Gastroesophageal sphincter (tissue), 4 donors: ENCODE data around the gene FHL1. TPM values are rescaled to one million over a fixed set of nuclear protein-coding genes. Genes with fewer than 3 reads are reported as not detected.

Experiments
- ATAC-seq: fragments of 150-250 bp; one replicate; pipeline ENCODE4 v1.9.1; 2016; ENCODE audit warnings: mild to moderate bottlenecking, moderate library complexity
- H3K27ac ChIP-seq, 4 donors: fragments of 200-600 bp; sonication (generic) in 3 of 4; 1 replicate in 3 of 4; 2 replicates in 1 of 4; pipeline ENCODE4 v1.5.1; 2016 to 2019
- H3K27me3 ChIP-seq: fragments of 200-600 bp; sonication (generic); one replicate; pipeline ENCODE4 v1.5.1; 2019
- H3K36me3 ChIP-seq, 2 donors: fragments of 200-600 bp; sonication (generic); one replicate each; pipeline ENCODE4 v1.5.1; 2019; ENCODE audit warnings: control low read depth in 1 of 2
- H3K4me1 ChIP-seq, 3 donors: fragments of 200-600 bp; sonication (generic); 1 replicate in 2 of 3; 2 replicates in 1 of 3; pipeline ENCODE4 v1.5.1; 2016 to 2019; ENCODE audit warnings: control low read depth in 2 of 3
- H3K4me3 ChIP-seq, 2 donors: fragments of 200-600 bp; sonication (generic); one replicate each; pipeline ENCODE4 v1.5.1; 2019; ENCODE audit warnings: mild to moderate bottlenecking in 1 of 2, moderate library complexity in 1 of 2
- H3K9me3 ChIP-seq, 3 donors: fragments of 200-600 bp; sonication (generic); one replicate each; pipeline ENCODE4 v1.5.1; 2017 to 2019; ENCODE audit warnings: control low read depth in 2 of 3
- EP300 ChIP-seq: sonication (generic); formaldehyde crosslinking; IDR thresholded peaks from one replicate; pipeline ENCODE4 v1.6.1; 2017; ENCODE audit warnings: antibody characterized with exemption, mild to moderate bottlenecking
- POLR2A ChIP-seq, 2 donors: fragments of 450-650 bp; IDR thresholded peaks; one replicate each; pipeline ENCODE4 v1.6.1; 2017; ENCODE audit warnings: antibody characterized with exemption in 2 of 2, mild to moderate bottlenecking in 2 of 2, moderate library complexity in 1 of 2
- POLR2AphosphoS5 ChIP-seq: sonication (generic); formaldehyde crosslinking; IDR thresholded peaks from one replicate; pipeline ENCODE4 v1.6.1; 2017; ENCODE audit warnings: antibody characterized with exemption
- WGBS, 2 donors: methylation state at CpG; one replicate each; pipeline ENCODE4 v1.1.5; 2018; ENCODE audit warnings: low coverage in 1 of 2; 5-methylcytosine and 5-hydroxymethylcytosine counted together
- total RNA-seq, 4 donors: library from RNA; depleted of rRNA; stranded (reverse); fragments of >200 nt; gene quantifications; one replicate each; pipeline ENCODE4 v1.1.0, GENCODE V29; 2016
- TF ChIP-seq, protein P1 (sequence below), 4 experiments: fragments of 200-600 bp in 2 of 4; fragments of 450-650 bp in 2 of 4; sonication (generic) in 1 of 4; IDR thresholded peaks; one replicate each; pipeline ENCODE4 v1.5.1; 2017 to 2019; ENCODE audit warnings: antibody characterized with exemption in 4 of 4, mild to moderate bottlenecking in 2 of 4, moderate library complexity in 2 of 4

FHL1 gene
- total RNA-seq, 4 donors from 2014 or later, result 2,495 to 4,363 (median 3,004) TPM

DNA sequence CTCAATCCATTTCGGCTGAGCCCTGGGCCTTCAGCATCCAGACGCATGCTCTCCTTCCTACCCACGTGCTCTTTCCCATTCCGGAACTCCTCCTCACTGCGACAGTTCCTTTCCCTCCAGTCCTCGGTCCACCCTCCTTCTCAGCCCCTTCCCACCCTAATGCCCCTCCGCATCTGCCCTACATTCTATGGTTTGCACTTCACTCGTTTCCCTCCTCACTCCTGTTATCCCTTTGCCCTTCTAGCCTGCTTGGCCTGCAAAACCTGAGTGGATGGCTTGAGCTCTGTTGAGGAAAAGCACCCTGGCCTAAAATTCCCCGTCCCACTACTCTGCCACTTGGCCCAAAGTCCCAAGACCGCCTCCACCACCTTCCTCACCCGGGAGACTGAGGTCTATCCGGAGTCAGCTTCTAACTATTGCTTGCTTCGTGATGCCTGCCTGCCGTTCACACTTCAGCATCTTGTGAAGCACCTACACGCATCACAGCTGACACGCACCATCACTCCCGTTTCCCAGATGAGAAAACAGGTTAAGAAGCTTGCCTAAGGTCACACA is 65.3 kb downstream of the FHL1 start:
- Histone ChIP-seq H3K36me3 (peaks cover 0 to 32% of the 10 kb centered on the region in 2 donors), H3K4me3 (no peak overlapping the region), H3K9me3 (no peaks in the 10 kb centered on the region), H3K27ac (peak overlapping the region; percentile 92 to 96 (median 94)), H3K4me1 (peaks cover 0 to 33% (median 4%) of the 10 kb centered on the region in 3 donors), H3K27me3 (no peaks in the 10 kb centered on the region)
- 25 to 52% methylated on average over 8 of the region's 17 CpGs for WGBS, 2 donors
- ATAC-seq, result peak; percentile 1
- TF ChIP-seq EP300 (no peak), POLR2AphosphoS5 (peak; percentile 5)

DNA sequence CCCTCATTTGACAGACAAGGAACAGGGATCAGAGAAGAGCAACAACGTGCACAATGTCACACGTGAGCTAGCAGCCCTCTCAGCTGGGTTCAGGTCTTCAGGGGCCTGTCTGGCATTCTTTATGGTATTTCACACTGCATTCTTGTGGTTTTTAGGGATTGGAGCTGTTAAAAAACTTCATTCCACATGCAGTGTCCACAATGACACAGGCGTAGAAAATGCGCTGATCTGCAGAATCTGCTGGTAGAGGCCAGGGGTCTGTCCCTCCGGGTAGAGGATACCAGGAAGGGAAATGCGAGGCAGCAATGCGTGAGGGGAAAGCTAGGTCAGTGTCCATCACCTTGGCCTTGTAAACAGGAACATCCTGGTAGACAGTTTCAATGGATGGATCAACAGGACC is 67.2 kb downstream of the FHL1 start:
- H3K4me3 ChIP-seq, result no peak overlapping the region
- H3K36me3 ChIP-seq, result peaks cover 0 to 30% of the 10 kb centered on the region in 2 donors
- H3K27me3 ChIP-seq, result no peaks in the 10 kb centered on the region
- H3K4me1 ChIP-seq, result peaks cover 0 to 14% (median 0%) of the 10 kb centered on the region in 3 donors
- H3K9me3 ChIP-seq, result no peaks in the 10 kb centered on the region
- H3K27ac ChIP-seq, result peak overlapping the region in 3 of 4 donors; percentile 92 to 96 (median 93)
- TF ChIP-seq POLR2A (IDR thresholded peaks at IDR 0.05) (no peak), POLR2AphosphoS5 (peak; percentile 6), EP300 (no peak)
- TF ChIP-seq, protein P1, sequence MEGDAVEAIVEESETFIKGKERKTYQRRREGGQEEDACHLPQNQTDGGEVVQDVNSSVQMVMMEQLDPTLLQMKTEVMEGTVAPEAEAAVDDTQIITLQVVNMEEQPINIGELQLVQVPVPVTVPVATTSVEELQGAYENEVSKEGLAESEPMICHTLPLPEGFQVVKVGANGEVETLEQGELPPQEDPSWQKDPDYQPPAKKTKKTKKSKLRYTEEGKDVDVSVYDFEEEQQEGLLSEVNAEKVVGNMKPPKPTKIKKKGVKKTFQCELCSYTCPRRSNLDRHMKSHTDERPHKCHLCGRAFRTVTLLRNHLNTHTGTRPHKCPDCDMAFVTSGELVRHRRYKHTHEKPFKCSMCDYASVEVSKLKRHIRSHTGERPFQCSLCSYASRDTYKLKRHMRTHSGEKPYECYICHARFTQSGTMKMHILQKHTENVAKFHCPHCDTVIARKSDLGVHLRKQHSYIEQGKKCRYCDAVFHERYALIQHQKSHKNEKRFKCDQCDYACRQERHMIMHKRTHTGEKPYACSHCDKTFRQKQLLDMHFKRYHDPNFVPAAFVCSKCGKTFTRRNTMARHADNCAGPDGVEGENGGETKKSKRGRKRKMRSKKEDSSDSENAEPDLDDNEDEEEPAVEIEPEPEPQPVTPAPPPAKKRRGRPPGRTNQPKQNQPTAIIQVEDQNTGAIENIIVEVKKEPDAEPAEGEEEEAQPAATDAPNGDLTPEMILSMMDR (IDR thresholded peaks at IDR 0.05), result no peak
- ATAC-seq, result no peak
- WGBS, 2 donors, result 39 to 46% methylated on average over 3 to 4 of the region's 7 CpGs

DNA sequence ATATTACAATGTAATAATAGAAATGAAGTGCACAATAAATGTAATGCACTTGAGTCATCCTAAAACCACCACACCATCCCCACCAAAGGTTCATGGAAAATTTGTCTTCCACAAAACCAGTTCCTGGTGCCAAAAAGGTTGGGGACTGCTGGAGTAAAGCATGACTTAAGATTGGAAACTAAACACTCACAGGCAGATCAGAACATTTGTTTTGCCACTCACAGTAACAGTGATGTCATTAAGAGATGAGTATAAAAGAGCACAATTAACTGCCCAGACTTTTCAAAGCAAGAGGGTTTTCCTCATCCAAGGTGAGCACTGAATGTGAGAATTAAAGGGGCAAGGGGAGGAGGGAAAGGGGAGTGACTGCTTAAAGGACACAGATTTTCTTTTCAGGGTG is 68.2 kb downstream of the FHL1 start:
- no peaks in the 10 kb centered on the region for H3K27me3 ChIP-seq
- H3K4me3 ChIP-seq, result no peak overlapping the region
- no peak for TF ChIP-seq POLR2A (IDR thresholded peaks at IDR 0.05)
- TF ChIP-seq, protein P1 (IDR thresholded peaks at IDR 0.05), result no peak
- TF ChIP-seq POLR2AphosphoS5, result no peak
- TF ChIP-seq EP300, result no peak
- no peaks in the 10 kb centered on the region for H3K9me3 ChIP-seq
- no peak for ATAC-seq
- H3K4me1 ChIP-seq, result peaks cover 0 to 7% (median 0%) of the 10 kb centered on the region in 3 donors
- peak overlapping the region in 3 of 4 donors; percentile 92 to 96 (median 93) for H3K27ac ChIP-seq
- H3K36me3 ChIP-seq, result peaks cover 0 to 31% of the 10 kb centered on the region in 2 donors

DNA sequence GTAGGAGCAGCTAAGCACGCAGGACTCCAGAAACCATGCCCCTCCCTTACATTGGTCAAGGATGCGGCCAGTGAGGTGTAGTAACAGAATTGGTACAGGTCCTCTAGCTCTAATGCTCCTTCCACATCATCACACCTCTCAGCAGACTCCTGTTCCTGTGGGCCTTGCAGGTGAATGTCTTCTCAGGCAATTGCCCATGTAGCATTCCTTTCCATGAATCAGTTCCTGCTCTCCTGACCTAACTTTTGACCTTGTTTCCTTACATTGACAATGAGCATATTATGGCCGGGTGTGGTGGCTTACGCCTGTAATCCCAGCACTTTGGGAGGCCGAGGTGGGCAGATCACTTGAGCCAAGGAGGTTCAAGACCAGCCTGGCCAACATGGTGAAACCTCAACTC is 72.6 kb downstream of the FHL1 start:
- ATAC-seq, result no peak
- H3K4me3 ChIP-seq, result no peak overlapping the region
- H3K27me3 ChIP-seq, result no peaks in the 10 kb centered on the region
- TF ChIP-seq EP300, result no peak
- no peak for TF ChIP-seq POLR2AphosphoS5
- no peak for TF ChIP-seq POLR2A (IDR thresholded peaks at IDR 0.05)
- TF ChIP-seq, protein P1 (IDR thresholded peaks at IDR 0.05), result no peak
- peaks cover 0 to 72% of the 10 kb centered on the region in 2 donors for H3K36me3 ChIP-seq
- H3K27ac ChIP-seq, result no peak overlapping the region
- 43 to 85% methylated on average over 3 of the region's 5 CpGs for WGBS, 2 donors
- H3K4me1 ChIP-seq, result no peaks in the 10 kb centered on the region
- no peaks in the 10 kb centered on the region for H3K9me3 ChIP-seq

DNA sequence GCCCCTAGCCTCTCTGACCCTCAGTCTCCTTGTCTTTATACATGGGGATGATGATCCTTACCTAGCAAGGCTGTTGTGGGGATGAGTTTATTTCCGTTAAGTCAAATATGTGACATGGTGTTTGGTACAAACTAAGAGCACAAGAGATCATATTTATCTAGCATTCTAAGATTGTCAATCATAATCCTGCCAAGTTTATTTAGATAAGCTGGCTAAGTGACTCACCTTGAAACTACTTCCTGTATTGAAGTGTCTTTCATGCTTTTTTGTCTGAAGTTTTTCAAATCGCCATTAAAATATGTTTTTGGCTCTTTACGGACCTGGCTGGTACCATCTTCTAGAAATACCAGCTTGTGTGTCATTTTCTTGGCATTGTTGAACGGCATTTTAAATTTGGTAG is 73.2 kb downstream of the FHL1 start:
- Histone ChIP-seq H3K27ac (no peak overlapping the region), H3K4me3 (no peak overlapping the region), H3K36me3 (peaks cover 0 to 79% of the 10 kb centered on the region in 2 donors), H3K27me3 (no peaks in the 10 kb centered on the region), H3K9me3 (no peaks in the 10 kb centered on the region), H3K4me1 (no peaks in the 10 kb centered on the region)
- no peak for ATAC-seq
- TF ChIP-seq POLR2AphosphoS5 (no peak), EP300 (no peak), POLR2A (IDR thresholded peaks at IDR 0.05) (no peak)
- TF ChIP-seq, protein P1 (IDR thresholded peaks at IDR 0.05), result no peak
- 63 to 85% methylated on average over 2 to 4 of the region's 4 CpGs for WGBS, 2 donors
